Neural cell (in vitro differentiated cells): Measurements from ENCODE around the gene VAMP5. TPM values are rescaled to one million over a fixed set of nuclear protein-coding genes. Genes with fewer than 3 reads are reported as not detected.
A peak's percentile ranks its signal among the peaks of the same experiment; 100 is the strongest.

ENCODE experiments used
- H2AFZ ChIP-seq: fragments of 200-600, 300-800 bp; sonication (generic), shearing (Covaris generic); 2 replicates; pipeline ENCODE4 v1.6.0; 2014; ENCODE audit warnings: low read depth, mild to moderate bottlenecking, antibody characterized with exemption, low read length, moderate library complexity
- H3F3A ChIP-seq: fragments of 200-600 bp; shearing (Covaris generic); 2 replicates; pipeline ENCODE4 v1.6.1; 2016; ENCODE audit warnings: mild to moderate bottlenecking, moderate library complexity, mixed read lengths, antibody characterized with exemption, low read length; ENCODE audit not compliant: insufficient read depth, poor library complexity, severe bottlenecking
- H3K27ac ChIP-seq: fragments of 200-600, 300-800 bp; sonication (generic), shearing (Covaris generic); 2 replicates; pipeline ENCODE4 v1.5.1; 2014; ENCODE audit warnings: mild to moderate bottlenecking, low read length, moderate library complexity
- H3K27me3 ChIP-seq: fragments of 300-800, 200-600 bp; sonication (generic), shearing (Covaris generic); 2 replicates; pipeline ENCODE4 v1.6.0; 2014; ENCODE audit warnings: mild to moderate bottlenecking, low read depth, low read length, moderate library complexity; ENCODE audit not compliant: insufficient read depth
- H3K36me3 ChIP-seq: fragments of 300-800, 200-600 bp; sonication (generic), shearing (Covaris generic); 2 replicates; pipeline ENCODE4 v1.5.1; 2014; ENCODE audit warnings: mild to moderate bottlenecking, antibody characterized with exemption, low read length, moderate library complexity; ENCODE audit not compliant: insufficient read depth
- H3K4me2 ChIP-seq: fragments of 300-800, 200-600 bp; sonication (generic), shearing (Covaris generic); 2 replicates; pipeline ENCODE4 v1.6.0; 2014; ENCODE audit warnings: mild to moderate bottlenecking, low read length
- H3K4me3 ChIP-seq: fragments of 300-800, 200-600 bp; sonication (generic), shearing (Covaris generic); 2 replicates; pipeline ENCODE4 v1.5.1; 2014; ENCODE audit warnings: mild to moderate bottlenecking, low read length, moderate library complexity
- H3K79me2 ChIP-seq: fragments of 200-600 bp; shearing (Covaris generic); replicated peaks from 2 replicates; pipeline ENCODE4 v1.6.0; 2014; ENCODE audit warnings: mild to moderate bottlenecking, low read length, moderate library complexity; ENCODE audit not compliant: insufficient read depth
- H3K9ac ChIP-seq: fragments of 300-800, 200-600 bp; sonication (generic), shearing (Covaris generic); 2 replicates; pipeline ENCODE4 v1.6.1; 2016; ENCODE audit warnings: mild to moderate bottlenecking, low read length, mixed read lengths
- H3K9me2 ChIP-seq: fragments of 200-600 bp; shearing (Covaris generic); 2 replicates; pipeline ENCODE4 v1.6.1; 2016; ENCODE audit warnings: mild to moderate bottlenecking, low read length, mixed read lengths; ENCODE audit not compliant: insufficient read depth
- H3K9me3 ChIP-seq: fragments of 200-600, 300-800 bp; sonication (generic), shearing (Covaris generic); 2 replicates; pipeline ENCODE4 v1.6.1; 2016; ENCODE audit warnings: mild to moderate bottlenecking, mixed run types, low read length, moderate library complexity, mixed read lengths
- H4K20me1 ChIP-seq: fragments of 200-600 bp; shearing (Covaris generic); 2 replicates; pipeline ENCODE4 v1.6.1; 2016; ENCODE audit warnings: mild to moderate bottlenecking, mixed run types; ENCODE audit not compliant: insufficient read depth
- EP300 ChIP-seq: fragments of 450-650 bp; conservative IDR thresholded peaks from 2 replicates; pipeline ENCODE4 v1.6.1; 2014; ENCODE audit warnings: antibody characterized with exemption, mild to moderate bottlenecking, moderate library complexity; ENCODE audit not compliant: poor library complexity, severe bottlenecking
- EZH2 ChIP-seq: fragments of 200-600, 300-800 bp; shearing (Covaris generic), sonication (generic); IDR thresholded peaks from 2 replicates; pipeline ENCODE4 v1.6.1; 2014; ENCODE audit warnings: antibody characterized with exemption, low read length, borderline replicate concordance, mild to moderate bottlenecking; ENCODE audit not compliant: insufficient read depth, poor library complexity, severe bottlenecking
- MXI1 ChIP-seq: fragments of 450-650 bp; conservative IDR thresholded peaks from 2 replicates; pipeline ENCODE4 v1.6.1; 2014; ENCODE audit warnings: antibody characterized with exemption, mild to moderate bottlenecking; ENCODE audit not compliant: poor library complexity, severe bottlenecking
- POLR2AphosphoS5 ChIP-seq: IDR thresholded peaks from 2 replicates; pipeline ENCODE4 v1.6.1; 2012
- RAD21 ChIP-seq: fragments of 450-650 bp; conservative IDR thresholded peaks from 2 replicates; pipeline ENCODE4 v1.6.1; 2014; ENCODE audit warnings: antibody characterized with exemption, mild to moderate bottlenecking, moderate library complexity
- SMC3 ChIP-seq: fragments of 450-650 bp; conservative IDR thresholded peaks from 2 replicates; pipeline ENCODE4 v1.6.1; 2014; ENCODE audit warnings: antibody characterized with exemption, mild to moderate bottlenecking, moderate library complexity; ENCODE audit not compliant: poor library complexity
- TAF1 ChIP-seq: IDR thresholded peaks from 2 replicates; pipeline ENCODE4 v1.6.1; 2012; ENCODE audit warnings: low read depth
- polyA plus RNA-seq: library from polyadenylated mRNA; depleted of rRNA; stranded (reverse); fragments of >200 nt; gene quantifications from 2 replicates; pipeline ENCODE4 v1.2.3, GENCODE V29; 2014
- TF ChIP-seq, protein P1 (sequence below): IDR thresholded peaks from 2 replicates; pipeline ENCODE4 v1.6.1; 2012; ENCODE audit warnings: borderline replicate concordance
- TF ChIP-seq, protein P2 (sequence below): fragments of 450-650 bp; IDR thresholded peaks from 2 replicates; pipeline ENCODE4 v1.5.1; 2014; ENCODE audit warnings: antibody characterized with exemption, mild to moderate bottlenecking, moderate library complexity; ENCODE audit not compliant: poor library complexity, severe bottlenecking

VAMP5 gene
- polyA plus RNA-seq, 1 donor from 2014 or later = not detected

DNA sequence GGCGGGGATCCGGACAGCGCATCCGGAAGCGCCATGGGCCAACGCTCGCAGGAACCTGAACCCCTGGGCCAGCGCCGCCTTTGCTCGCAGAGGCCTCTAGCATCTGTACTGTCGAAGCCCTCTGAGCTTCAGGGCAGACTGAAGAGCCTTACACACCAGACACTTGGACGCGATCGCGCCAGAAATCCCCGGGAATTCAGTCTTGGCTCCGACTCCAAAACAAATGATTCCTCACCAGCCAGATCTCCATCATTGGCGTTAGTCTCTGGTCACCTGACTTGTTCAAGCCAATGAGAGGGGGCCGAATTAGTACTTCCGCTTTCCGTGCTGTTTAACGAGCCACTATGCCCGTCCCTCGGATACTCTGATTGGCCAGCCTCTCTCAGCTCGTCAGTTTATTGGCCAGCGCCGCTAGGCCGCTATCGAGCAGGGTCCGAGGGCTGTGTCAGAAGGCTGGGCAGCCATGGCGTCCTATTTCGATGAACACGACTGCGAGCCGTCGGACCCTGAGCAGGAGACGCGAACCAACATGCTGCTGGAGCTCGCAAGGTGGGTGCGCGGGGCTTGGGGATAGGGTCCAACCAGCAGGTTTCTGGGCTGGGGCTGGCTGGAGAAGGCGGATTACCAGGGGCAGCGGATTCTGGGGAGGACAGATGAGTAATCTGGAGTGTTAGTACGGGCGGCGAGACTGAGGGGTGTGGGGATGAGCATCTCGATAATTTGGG lies 11.2 kb downstream of the VAMP5 start, which contains the start of gene RNF181:
TSS of gene RNF181 (plus strand) at position 445 of the 725 bp plus-strand sequence. CDS start at position 464, 19 bp downstream.
- H3K79me2 ChIP-seq = peaks cover 11% of the 10 kb centered on the region

DNA sequence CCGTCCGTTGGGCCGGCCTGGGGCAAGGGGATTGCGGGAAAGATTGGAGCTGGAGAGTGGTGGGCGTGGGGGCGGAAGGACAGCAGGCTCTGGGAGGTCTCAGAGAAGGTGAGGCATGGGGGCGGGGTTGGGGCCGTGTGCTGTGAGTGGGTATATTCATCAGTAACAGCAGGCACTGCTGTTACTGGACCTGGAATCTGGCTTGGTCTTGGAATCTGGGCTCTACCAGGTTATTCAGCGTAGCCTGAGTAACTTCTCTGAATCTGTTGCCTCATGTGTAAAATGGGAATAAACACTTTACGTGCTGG lies 11.7 kb downstream of the VAMP5 start:
- H2AFZ ChIP-seq = peak overlapping the region; percentile 80
- no peaks in the 10 kb centered on the region for H3K36me3 ChIP-seq
- peak overlapping the region; percentile 47 for H3K4me2 ChIP-seq
- no peaks in the 10 kb centered on the region for H3K27me3 ChIP-seq
- H3K9me2 ChIP-seq = no peaks in the 10 kb centered on the region
- no peaks in the 10 kb centered on the region for H4K20me1 ChIP-seq
- no peaks in the 10 kb centered on the region for H3F3A ChIP-seq
- peaks cover 11% of the 10 kb centered on the region for H3K79me2 ChIP-seq
- H3K9me3 ChIP-seq = no peaks in the 10 kb centered on the region
- TF ChIP-seq, protein P1, sequence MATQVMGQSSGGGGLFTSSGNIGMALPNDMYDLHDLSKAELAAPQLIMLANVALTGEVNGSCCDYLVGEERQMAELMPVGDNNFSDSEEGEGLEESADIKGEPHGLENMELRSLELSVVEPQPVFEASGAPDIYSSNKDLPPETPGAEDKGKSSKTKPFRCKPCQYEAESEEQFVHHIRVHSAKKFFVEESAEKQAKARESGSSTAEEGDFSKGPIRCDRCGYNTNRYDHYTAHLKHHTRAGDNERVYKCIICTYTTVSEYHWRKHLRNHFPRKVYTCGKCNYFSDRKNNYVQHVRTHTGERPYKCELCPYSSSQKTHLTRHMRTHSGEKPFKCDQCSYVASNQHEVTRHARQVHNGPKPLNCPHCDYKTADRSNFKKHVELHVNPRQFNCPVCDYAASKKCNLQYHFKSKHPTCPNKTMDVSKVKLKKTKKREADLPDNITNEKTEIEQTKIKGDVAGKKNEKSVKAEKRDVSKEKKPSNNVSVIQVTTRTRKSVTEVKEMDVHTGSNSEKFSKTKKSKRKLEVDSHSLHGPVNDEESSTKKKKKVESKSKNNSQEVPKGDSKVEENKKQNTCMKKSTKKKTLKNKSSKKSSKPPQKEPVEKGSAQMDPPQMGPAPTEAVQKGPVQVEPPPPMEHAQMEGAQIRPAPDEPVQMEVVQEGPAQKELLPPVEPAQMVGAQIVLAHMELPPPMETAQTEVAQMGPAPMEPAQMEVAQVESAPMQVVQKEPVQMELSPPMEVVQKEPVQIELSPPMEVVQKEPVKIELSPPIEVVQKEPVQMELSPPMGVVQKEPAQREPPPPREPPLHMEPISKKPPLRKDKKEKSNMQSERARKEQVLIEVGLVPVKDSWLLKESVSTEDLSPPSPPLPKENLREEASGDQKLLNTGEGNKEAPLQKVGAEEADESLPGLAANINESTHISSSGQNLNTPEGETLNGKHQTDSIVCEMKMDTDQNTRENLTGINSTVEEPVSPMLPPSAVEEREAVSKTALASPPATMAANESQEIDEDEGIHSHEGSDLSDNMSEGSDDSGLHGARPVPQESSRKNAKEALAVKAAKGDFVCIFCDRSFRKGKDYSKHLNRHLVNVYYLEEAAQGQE = no peak
- TF ChIP-seq MXI1 = peak; percentile 31
- H3K27ac ChIP-seq = peak overlapping the region; percentile 83
- peak overlapping the region; percentile 85 for H3K4me3 ChIP-seq
- peak overlapping the region; percentile 89 for H3K9ac ChIP-seq

More for the DNA sequence above, 11.2 kb downstream of the VAMP5 start, which contains the start of gene RNF181:
- peak within 1 kb of the TSS; percentile 85 for H3K4me3 ChIP-seq
- peak within 1 kb of the TSS; percentile 83 for H3K27ac ChIP-seq
- H3K27me3 ChIP-seq = no peaks in the 10 kb centered on the region
- H3K36me3 ChIP-seq = no peaks in the 10 kb centered on the region
- H2AFZ ChIP-seq = peak within 1 kb of the TSS; percentile 92
- no peaks in the 10 kb centered on the region for H3K9me3 ChIP-seq
- no peaks in the 10 kb centered on the region for H3K9me2 ChIP-seq
- H3F3A ChIP-seq = no peaks in the 10 kb centered on the region
- H3K9ac ChIP-seq = peak within 1 kb of the TSS; percentile 89
- H3K4me2 ChIP-seq = peak within 1 kb of the TSS; percentile 83
- peak; percentile 59 for TF ChIP-seq TAF1
- TF ChIP-seq, protein P2, sequence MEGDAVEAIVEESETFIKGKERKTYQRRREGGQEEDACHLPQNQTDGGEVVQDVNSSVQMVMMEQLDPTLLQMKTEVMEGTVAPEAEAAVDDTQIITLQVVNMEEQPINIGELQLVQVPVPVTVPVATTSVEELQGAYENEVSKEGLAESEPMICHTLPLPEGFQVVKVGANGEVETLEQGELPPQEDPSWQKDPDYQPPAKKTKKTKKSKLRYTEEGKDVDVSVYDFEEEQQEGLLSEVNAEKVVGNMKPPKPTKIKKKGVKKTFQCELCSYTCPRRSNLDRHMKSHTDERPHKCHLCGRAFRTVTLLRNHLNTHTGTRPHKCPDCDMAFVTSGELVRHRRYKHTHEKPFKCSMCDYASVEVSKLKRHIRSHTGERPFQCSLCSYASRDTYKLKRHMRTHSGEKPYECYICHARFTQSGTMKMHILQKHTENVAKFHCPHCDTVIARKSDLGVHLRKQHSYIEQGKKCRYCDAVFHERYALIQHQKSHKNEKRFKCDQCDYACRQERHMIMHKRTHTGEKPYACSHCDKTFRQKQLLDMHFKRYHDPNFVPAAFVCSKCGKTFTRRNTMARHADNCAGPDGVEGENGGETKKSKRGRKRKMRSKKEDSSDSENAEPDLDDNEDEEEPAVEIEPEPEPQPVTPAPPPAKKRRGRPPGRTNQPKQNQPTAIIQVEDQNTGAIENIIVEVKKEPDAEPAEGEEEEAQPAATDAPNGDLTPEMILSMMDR = no peak
- TF ChIP-seq, protein P1 = peak; percentile 88
- TF ChIP-seq EZH2 = no peak
- TF ChIP-seq RAD21 = no peak
- no peak for TF ChIP-seq SMC3
- TF ChIP-seq MXI1 = peak; percentile 76
- TF ChIP-seq POLR2AphosphoS5 = peak; percentile 92
- TF ChIP-seq EP300 = peak; percentile 17
- no peaks in the 10 kb centered on the region for H4K20me1 ChIP-seq
